ENCODE measurements around the gene IRF2BPL. TPM values are rescaled to one million over a fixed set of nuclear protein-coding genes. Genes with fewer than 3 reads are reported as not detected.
A peak's percentile ranks its signal among the peaks of the same experiment; 100 is the strongest.

Gene IRF2BPL
- total RNA-seq = 10 to 100 TPM; 42.4 to 52.4 TPM
- polyA plus RNA-seq = 10 to 100 TPM in 1 of 2 donors, 1 to 10 TPM in 1; 9.3 to 34.8 TPM
- long read RNA-seq, donor 1, full-length matches to known transcripts = 137 of 137 reads
- long read RNA-seq, donor 1, partial matches to known transcripts = 0 of 137 reads
- long read RNA-seq, donor 1, other reads (novel, unspliced or antisense) = 0 of 137 reads
- long read RNA-seq, donor 2, full-length matches to known transcripts = 77 of 77 reads
- long read RNA-seq, donor 2, partial matches to known transcripts = 0 of 77 reads
- long read RNA-seq, donor 2, other reads (novel, unspliced or antisense) = 0 of 77 reads
- long read RNA-seq, donor 3, full-length matches to known transcripts = 64 of 64 reads
- long read RNA-seq, donor 3, partial matches to known transcripts = 0 of 64 reads
- long read RNA-seq, donor 3, other reads (novel, unspliced or antisense) = 0 of 64 reads
- long read RNA-seq, donor 4, full-length matches to known transcripts = 76 of 76 reads
- long read RNA-seq, donor 4, partial matches to known transcripts = 0 of 76 reads
- long read RNA-seq, donor 4, other reads (novel, unspliced or antisense) = 0 of 76 reads
- long read RNA-seq, donor 5, full-length matches to known transcripts = 161 of 161 reads
- long read RNA-seq, donor 5, partial matches to known transcripts = 0 of 161 reads
- long read RNA-seq, donor 5, other reads (novel, unspliced or antisense) = 0 of 161 reads

DNA sequence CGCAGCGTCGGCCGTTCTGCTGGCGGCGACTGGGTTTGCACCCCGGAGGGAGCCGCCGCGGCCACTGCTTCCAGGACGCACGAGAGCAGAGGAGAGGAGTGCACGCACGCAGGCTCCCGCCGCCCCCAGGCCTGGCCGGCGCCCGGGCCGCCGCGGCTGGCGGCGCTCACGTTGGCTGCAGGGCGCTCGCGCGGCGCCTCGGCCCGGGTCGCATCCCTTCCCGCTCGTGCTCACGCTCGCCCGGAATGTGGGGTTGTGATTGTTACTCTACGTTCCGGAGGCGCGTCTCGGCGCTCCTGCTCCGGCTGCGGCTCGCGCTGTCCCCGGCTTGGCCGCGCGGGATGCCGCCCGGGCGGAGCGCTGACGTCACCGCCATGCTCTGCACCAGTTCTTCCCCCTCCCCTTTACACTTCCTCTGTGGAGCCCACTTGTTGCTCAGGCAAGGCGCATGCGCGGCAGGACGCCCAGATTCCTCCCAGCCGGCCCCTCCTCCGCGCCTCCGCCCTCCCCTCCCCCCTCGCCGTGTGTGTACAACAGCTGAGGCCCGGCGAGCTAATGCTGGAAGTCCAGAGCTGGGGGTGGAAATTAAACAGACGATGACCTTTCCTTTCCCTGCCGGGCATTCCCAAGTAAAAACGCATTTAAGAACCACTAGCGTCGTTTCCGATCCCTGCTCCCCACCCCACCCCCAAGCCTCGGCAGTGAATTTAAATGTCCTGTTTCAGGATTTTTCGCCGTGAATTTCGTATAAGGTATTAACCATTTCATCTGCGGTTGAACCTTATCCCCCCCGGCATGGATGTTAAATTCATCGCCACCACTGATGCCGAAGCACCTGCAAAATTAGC, at the start of gene IRF2BPL:
Gene IRF2BPL, minus strand, starts transcription at position 325 of the 848 bp plus-strand sequence. CDS start 916 bp downstream, outside the sequence.
- peaks cover 0 to 14% (median 8%) of the 10 kb centered on the region in 4 donors for H3K36me3 ChIP-seq (ENCODE audit: control insufficient read depth in 4 of 4, insufficient read depth in 4 of 4, low read length in 4 of 4)
- no peaks in the 10 kb centered on the region for H3K27me3 ChIP-seq (ENCODE audit: control insufficient read depth in 3 of 3, insufficient read depth in 3 of 3, low read length in 2 of 3)
- no peaks in the 10 kb centered on the region for H3K9me3 ChIP-seq (ENCODE audit: control insufficient read depth in 4 of 4, insufficient read depth in 3 of 4, low read length in 3 of 4)
- peaks cover 10 to 67% (median 32%) of the 10 kb centered on the region in 5 donors for H3K4me1 ChIP-seq (ENCODE audit: control insufficient read depth in 5 of 5, insufficient read depth in 5 of 5, low read length in 5 of 5)
- WGBS, 2 donors = 1% methylated on average over 78 to 84 of the region's 84 CpGs
- DNase-seq (peak; percentile 99 to 100 (median 99)), ATAC-seq (ENCODE audit: insufficient read depth, low FRiP score) (peak; percentile 67)
- peak within 1 kb of the TSS; percentile 63 for H3K4me3 ChIP-seq
- TF ChIP-seq, protein P1, sequence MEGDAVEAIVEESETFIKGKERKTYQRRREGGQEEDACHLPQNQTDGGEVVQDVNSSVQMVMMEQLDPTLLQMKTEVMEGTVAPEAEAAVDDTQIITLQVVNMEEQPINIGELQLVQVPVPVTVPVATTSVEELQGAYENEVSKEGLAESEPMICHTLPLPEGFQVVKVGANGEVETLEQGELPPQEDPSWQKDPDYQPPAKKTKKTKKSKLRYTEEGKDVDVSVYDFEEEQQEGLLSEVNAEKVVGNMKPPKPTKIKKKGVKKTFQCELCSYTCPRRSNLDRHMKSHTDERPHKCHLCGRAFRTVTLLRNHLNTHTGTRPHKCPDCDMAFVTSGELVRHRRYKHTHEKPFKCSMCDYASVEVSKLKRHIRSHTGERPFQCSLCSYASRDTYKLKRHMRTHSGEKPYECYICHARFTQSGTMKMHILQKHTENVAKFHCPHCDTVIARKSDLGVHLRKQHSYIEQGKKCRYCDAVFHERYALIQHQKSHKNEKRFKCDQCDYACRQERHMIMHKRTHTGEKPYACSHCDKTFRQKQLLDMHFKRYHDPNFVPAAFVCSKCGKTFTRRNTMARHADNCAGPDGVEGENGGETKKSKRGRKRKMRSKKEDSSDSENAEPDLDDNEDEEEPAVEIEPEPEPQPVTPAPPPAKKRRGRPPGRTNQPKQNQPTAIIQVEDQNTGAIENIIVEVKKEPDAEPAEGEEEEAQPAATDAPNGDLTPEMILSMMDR (IDR thresholded peaks at IDR 0.05; ENCODE audit: control extremely low read depth, extremely low read depth) = no peak
- peak within 1 kb of the TSS; percentile 55 to 82 for H3K9ac ChIP-seq (ENCODE audit: insufficient read depth in 1 of 2, low read length in 2 of 2)
- peak within 1 kb of the TSS; percentile 100 for H3K27ac ChIP-seq (ENCODE audit: low read depth in 1 of 2, low read length in 1 of 2)

DNA sequence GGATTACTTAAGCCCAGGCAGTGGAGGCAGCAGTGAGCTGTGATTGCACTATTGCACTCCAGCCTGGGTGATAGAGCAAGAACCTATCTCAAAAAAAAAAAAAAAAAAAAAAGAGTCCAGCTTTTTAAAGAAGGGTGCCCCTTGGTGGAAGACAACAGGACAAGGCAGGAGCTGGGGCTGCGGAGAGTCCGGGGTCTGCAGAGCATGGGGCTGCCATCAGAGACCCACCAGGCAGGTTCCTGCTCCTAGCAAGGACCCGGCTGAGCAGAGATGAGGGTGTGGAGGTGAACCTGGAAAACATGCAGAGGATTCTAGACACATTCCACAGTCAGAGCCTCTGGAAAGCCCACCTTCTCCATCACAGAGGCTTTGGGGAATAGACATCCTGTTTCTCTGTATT, 48.5 kb upstream of the IRF2BPL start:
- no peaks in the 10 kb centered on the region for H3K27me3 ChIP-seq (ENCODE audit: control insufficient read depth in 3 of 3, insufficient read depth in 3 of 3, low read length in 2 of 3)
- H3K4me3 ChIP-seq = no peak overlapping the region
- TF ChIP-seq, protein P1 (IDR thresholded peaks at IDR 0.05; ENCODE audit: control extremely low read depth, extremely low read depth) = no peak
- H3K36me3 ChIP-seq (ENCODE audit: control insufficient read depth in 4 of 4, insufficient read depth in 4 of 4, low read length in 4 of 4) = no peaks in the 10 kb centered on the region
- H3K27ac ChIP-seq (ENCODE audit: low read depth in 1 of 2, low read length in 1 of 2) = peak overlapping the region; percentile 83 to 90
- no peak for DNase-seq
- H3K9ac ChIP-seq (ENCODE audit: insufficient read depth in 1 of 2, low read length in 2 of 2) = no peak overlapping the region
- H3K4me1 ChIP-seq (ENCODE audit: control insufficient read depth in 5 of 5, insufficient read depth in 5 of 5, low read length in 5 of 5) = peaks cover 0 to 16% (median 8%) of the 10 kb centered on the region in 5 donors
- H3K9me3 ChIP-seq (ENCODE audit: control insufficient read depth in 4 of 4, insufficient read depth in 3 of 4, low read length in 3 of 4) = no peaks in the 10 kb centered on the region
- no peak for ATAC-seq (ENCODE audit: insufficient read depth, low FRiP score)
- WGBS, 2 donors = 89 to 90% methylated on average over 3 of the region's 3 CpGs

DNA sequence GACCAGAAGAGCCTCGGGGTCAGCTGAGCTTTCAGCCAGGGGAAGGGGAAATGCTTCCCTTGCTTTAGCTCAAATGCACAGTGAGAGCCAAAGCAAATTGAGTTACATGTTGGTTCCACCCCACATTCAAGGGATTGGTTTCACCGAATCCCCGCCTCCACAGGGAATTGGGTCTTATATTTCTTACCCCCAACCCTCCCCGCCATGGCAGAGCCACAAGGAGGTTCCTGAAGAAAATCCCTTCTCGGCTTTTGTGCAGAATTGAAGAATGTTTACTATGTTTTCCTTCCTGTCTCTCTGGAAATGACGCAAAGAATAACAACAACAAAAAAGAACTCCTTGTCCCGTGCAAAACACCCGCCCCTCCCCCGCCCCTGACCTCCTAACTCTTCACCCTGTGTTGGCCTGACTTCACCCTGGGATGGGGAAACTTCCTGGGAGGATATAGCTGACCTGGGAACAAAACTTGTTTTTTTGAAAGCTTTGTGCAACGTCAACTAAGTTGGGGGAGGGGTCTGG, 47.7 kb upstream of the IRF2BPL start:
- Histone ChIP-seq H3K9ac (ENCODE audit: insufficient read depth in 1 of 2, low read length in 2 of 2) (peak overlapping the region in 1 of 2 donors; percentile 71), H3K36me3 (ENCODE audit: control insufficient read depth in 4 of 4, insufficient read depth in 4 of 4, low read length in 4 of 4) (no peaks in the 10 kb centered on the region), H3K27ac (ENCODE audit: low read depth in 1 of 2, low read length in 1 of 2) (peak overlapping the region; percentile 87 to 89), H3K4me3 (no peak overlapping the region), H3K9me3 (ENCODE audit: control insufficient read depth in 4 of 4, insufficient read depth in 3 of 4, low read length in 3 of 4) (no peaks in the 10 kb centered on the region), H3K27me3 (ENCODE audit: control insufficient read depth in 3 of 3, insufficient read depth in 3 of 3, low read length in 2 of 3) (no peaks in the 10 kb centered on the region), H3K4me1 (ENCODE audit: control insufficient read depth in 5 of 5, insufficient read depth in 5 of 5, low read length in 5 of 5) (peaks cover 0 to 16% (median 8%) of the 10 kb centered on the region in 5 donors)
- TF ChIP-seq, protein P1 (IDR thresholded peaks at IDR 0.05; ENCODE audit: control extremely low read depth, extremely low read depth) = no peak
- ATAC-seq (ENCODE audit: insufficient read depth, low FRiP score) = peak; percentile 63
- WGBS, 2 donors = 22 to 24% methylated on average over 10 of the region's 10 CpGs
- peak; percentile 80 to 92 (median 91) for DNase-seq
